Measurements from ENCODE around the gene CCDC88A. TPM values are rescaled to one million over a fixed set of nuclear protein-coding genes. Genes with fewer than 3 reads are reported as not detected.
A peak's percentile ranks its signal among the peaks of the same experiment; 100 is the strongest.

Gene CCDC88A
- total RNA-seq, 1 experiment from 2014 or later, result 21.6 TPM

DNA sequence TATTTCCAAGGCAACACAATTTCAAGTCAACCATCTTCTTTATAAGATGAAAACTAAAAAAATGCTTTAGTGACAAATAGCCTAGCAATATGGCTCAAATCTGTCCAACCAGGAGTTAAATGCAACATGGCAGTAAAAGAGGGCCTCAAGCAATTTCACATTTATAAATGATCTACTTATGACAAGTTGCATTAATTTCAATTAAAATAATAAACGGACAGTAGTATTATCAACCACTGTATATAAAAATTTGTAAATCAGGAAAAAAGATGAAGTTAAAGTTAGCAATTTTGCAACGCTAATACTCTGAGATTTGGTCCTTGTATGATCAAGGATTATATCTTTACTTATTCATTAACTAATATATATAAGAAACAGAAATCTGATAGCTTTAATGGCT, 19.3 kb downstream of the CCDC88A start:
- ChIA-PET CTCF (no interaction called here), POLR2A (ENCODE audit: unreplicated experiment) (interaction anchor here (0.6 kb wide), 1 partner anchor 23 kb away, joined by 5 read pairs; no protein-coding TSS in a partner anchor)
- Histone ChIP-seq H3K27ac (ENCODE audit: low read length) (no peak overlapping the region), H3F3A (ENCODE audit: low read length, unreplicated experiment) (no peaks in the 10 kb centered on the region), H3K4me1 (ENCODE audit: insufficient read depth, low read length) (peaks cover 4% of the 10 kb centered on the region; the same call in 1 of the 2 replicates), H2AFZ (ENCODE audit: low read length) (no peak overlapping the region), H3K79me2 (ENCODE audit: low read length) (no peaks in the 10 kb centered on the region), H3K36me3 (ENCODE audit: low read depth, low read length) (no peaks in the 10 kb centered on the region), H3K4me3 (ENCODE audit: low read length) (no peak overlapping the region), H3K9me2 (replicated peaks; ENCODE audit: low read length) (no peaks in the 10 kb centered on the region), H4K20me1 (ENCODE audit: low read length) (no peaks in the 10 kb centered on the region), H3K4me2 (ENCODE audit: low read length) (no peak overlapping the region), H3K9me3 (ENCODE audit: low read length) (no peaks in the 10 kb centered on the region), H3K9ac (ENCODE audit: low read length) (no peak overlapping the region), H3K27me3 (ENCODE audit: low read length) (no peaks in the 10 kb centered on the region)
- intact Hi-C loops (cut with micrococcal nuclease), result no loop called here
- TF ChIP-seq EZH2phosphoT487 (IDR thresholded peaks at IDR 0.05; ENCODE audit: borderline replicate concordance, low read length) (no peak), EZH2 (IDR thresholded peaks at IDR 0.05; ENCODE audit: low read length, unreplicated experiment) (no peak), CTCF (conservative IDR thresholded peaks at IDR 0.05; ENCODE audit: low read depth, low read length) (no peak)
- DNase-seq, result no peak
- ATAC-seq, result no peak
- BruUV-seq (replicated peaks), result no TSS peak

- H3K36me3 ChIP-seq (ENCODE audit: low read depth, low read length), result no peaks in the 10 kb centered on the region
- H3K27me3 ChIP-seq (ENCODE audit: low read length), result no peaks in the 10 kb centered on the region
- peak; percentile 94 for ATAC-seq
- TF ChIP-seq EZH2phosphoT487 (IDR thresholded peaks at IDR 0.05; ENCODE audit: borderline replicate concordance, low read length) (no peak), CTCF (conservative IDR thresholded peaks at IDR 0.05; ENCODE audit: low read depth, low read length) (no peak)
- no peak overlapping the region for H3K4me2 ChIP-seq (ENCODE audit: low read length)
- H4K20me1 ChIP-seq (ENCODE audit: low read length), result no peaks in the 10 kb centered on the region
- intact Hi-C loops (cut with micrococcal nuclease), result no loop called here
- H3K9ac ChIP-seq (ENCODE audit: low read length), result no peak overlapping the region
- H3K4me3 ChIP-seq (ENCODE audit: low read length), result no peak overlapping the region
- BruUV-seq (replicated peaks), result no TSS peak
- no peaks in the 10 kb centered on the region for H3K9me2 ChIP-seq (replicated peaks; ENCODE audit: low read length)
- H3K79me2 ChIP-seq (ENCODE audit: low read length), result no peaks in the 10 kb centered on the region
- ChIA-PET POLR2A (ENCODE audit: unreplicated experiment) (no interaction called here), CTCF (no interaction called here)
- H3F3A ChIP-seq (ENCODE audit: low read length, unreplicated experiment), result no peaks in the 10 kb centered on the region
- H3K4me1 ChIP-seq (ENCODE audit: insufficient read depth, low read length), result peaks cover 4% of the 10 kb centered on the region; the same call in 1 of the 2 replicates
- no peak overlapping the region; the same call in 1 of the 2 replicates for H3K27ac ChIP-seq (ENCODE audit: low read length)
- no peaks in the 10 kb centered on the region for H3K9me3 ChIP-seq (ENCODE audit: low read length)
- DNase-seq, result peak; percentile 24
- H2AFZ ChIP-seq (ENCODE audit: low read length), result no peak overlapping the region
Measured at GRCh38 chr2:55399815-55400214, 19.8 kb downstream of the CCDC88A start.

DNA sequence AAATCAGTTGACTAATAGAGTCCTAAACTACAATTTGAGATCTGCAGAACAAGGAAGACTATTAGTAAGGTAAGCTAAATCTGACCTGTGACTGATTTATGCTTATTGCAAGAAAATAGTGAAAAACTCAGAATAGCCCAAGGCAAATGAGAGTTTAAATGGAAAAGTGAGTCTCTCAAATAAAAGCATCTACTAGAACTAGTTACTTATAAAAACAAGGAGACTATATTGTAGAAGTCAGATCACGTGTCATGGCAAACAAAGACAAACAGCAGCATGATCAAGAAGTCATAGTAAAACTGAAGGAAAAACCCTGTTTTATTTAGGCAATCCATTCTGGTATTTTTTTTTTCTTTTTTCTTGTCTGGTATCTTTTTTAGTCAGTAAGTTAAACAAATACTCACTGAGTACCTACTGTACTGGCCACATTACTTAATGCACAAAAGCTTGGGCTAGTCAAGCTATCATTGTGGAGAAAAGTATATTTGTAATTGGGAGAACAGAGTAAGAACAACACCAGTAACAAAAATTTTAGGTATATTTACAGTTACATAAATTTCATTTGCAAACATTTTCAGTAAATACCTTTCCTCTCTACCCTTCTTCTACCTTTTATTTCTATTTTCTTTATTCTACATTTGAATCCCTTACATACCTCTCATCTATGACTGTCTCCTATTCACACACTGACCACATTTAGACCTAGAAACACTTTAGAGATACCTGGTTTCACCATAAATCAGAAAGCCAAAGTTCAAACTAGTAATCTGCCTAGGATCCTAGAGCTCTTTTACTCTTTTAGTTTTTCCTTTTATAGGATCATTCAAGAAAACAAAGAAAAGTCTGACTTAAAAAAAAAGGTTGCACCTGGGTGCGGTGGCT, 23.7 kb downstream of the CCDC88A start:
- ATAC-seq (no peak), DNase-seq (no peak)
- Histone ChIP-seq H3F3A (ENCODE audit: low read length, unreplicated experiment) (no peaks in the 10 kb centered on the region), H2AFZ (ENCODE audit: low read length) (no peak overlapping the region), H3K9me2 (replicated peaks; ENCODE audit: low read length) (no peaks in the 10 kb centered on the region), H3K79me2 (ENCODE audit: low read length) (no peaks in the 10 kb centered on the region), H3K4me3 (ENCODE audit: low read length) (no peak overlapping the region), H3K9me3 (ENCODE audit: low read length) (no peaks in the 10 kb centered on the region), H3K27ac (ENCODE audit: low read length) (no peak overlapping the region), H3K36me3 (ENCODE audit: low read depth, low read length) (no peaks in the 10 kb centered on the region), H3K27me3 (ENCODE audit: low read length) (no peaks in the 10 kb centered on the region), H4K20me1 (ENCODE audit: low read length) (no peaks in the 10 kb centered on the region), H3K9ac (ENCODE audit: low read length) (no peak overlapping the region), H3K4me1 (ENCODE audit: insufficient read depth, low read length) (peaks cover 4% of the 10 kb centered on the region; the same call in 1 of the 2 replicates), H3K4me2 (ENCODE audit: low read length) (no peak overlapping the region)
- CTCF ChIA-PET, result no interaction called here
- intact Hi-C loops (cut with micrococcal nuclease), result no loop called here
- TF ChIP-seq EZH2phosphoT487 (IDR thresholded peaks at IDR 0.05; ENCODE audit: borderline replicate concordance, low read length) (no peak), CTCF (conservative IDR thresholded peaks at IDR 0.05; ENCODE audit: low read depth, low read length) (no peak), EZH2 (IDR thresholded peaks at IDR 0.05; ENCODE audit: low read length, unreplicated experiment) (no peak)
- POLR2A ChIA-PET (ENCODE audit: unreplicated experiment), result interaction anchor here (0.6 to 0.7 kb wide), 2 partner anchors 55 to 124 kb away, joined by 8 to 19 read pairs; partner anchors contain the start of gene CFAP36
- BruUV-seq (replicated peaks), result no TSS peak
